HepG2 (cell line): ENCODE results near the gene S1PR5.

Experiments used
- ARHGAP35 ChIP-seq: sonication (generic); formaldehyde crosslinking; IDR thresholded peaks from 2 replicates; pipeline ENCODE4 v1.9.0; 2022; ENCODE audit warnings: mild to moderate bottlenecking, inconsistent platforms, moderate library complexity, missing genetic modification reagents, borderline replicate concordance
- RXRA ChIP-seq: sonication (generic); formaldehyde crosslinking; IDR thresholded peaks from 2 replicates; pipeline ENCODE4 v1.5.1; 2020; ENCODE audit warnings: missing genetic modification reagents
- TRIM24 ChIP-seq: sonication (generic); formaldehyde crosslinking; IDR thresholded peaks from 2 replicates; pipeline ENCODE4 v1.8.0; 2022; ENCODE audit warnings: mild to moderate bottlenecking, missing genetic modification reagents
- YEATS4 ChIP-seq: sonication (generic); formaldehyde crosslinking; IDR thresholded peaks from 2 replicates; pipeline ENCODE4 v1.4.0; 2020; ENCODE audit warnings: missing genetic modification reagents, borderline replicate concordance
- YY1 ChIP-seq: IDR thresholded peaks from 2 replicates; pipeline ENCODE4 v1.6.1; 2011; ENCODE audit warnings: low read length, low read depth, moderate library complexity, mild to moderate bottlenecking; ENCODE audit not compliant: insufficient read depth, insufficient replicate concordance
- ZNF232 ChIP-seq: sonication (generic); formaldehyde crosslinking; IDR thresholded peaks from 2 replicates; pipeline ENCODE4 v1.4.0; 2020; ENCODE audit warnings: missing genetic modification reagents, borderline replicate concordance
- ZSCAN29 ChIP-seq: sonication (generic); formaldehyde crosslinking; conservative IDR thresholded peaks from 2 replicates; pipeline ENCODE4 v1.4.0; 2020; ENCODE audit warnings: mild to moderate bottlenecking, missing genetic modification reagents
- TF ChIP-seq, protein P1 (sequence below): sonication (generic); formaldehyde crosslinking; IDR thresholded peaks from 2 replicates; pipeline ENCODE4 v1.9.0; 2021; ENCODE audit warnings: mild to moderate bottlenecking, missing genetic modification reagents
- TF ChIP-seq, protein P2 (sequence below): sonication (generic); formaldehyde crosslinking; IDR thresholded peaks from 2 replicates; pipeline ENCODE4 v1.5.0; 2020; ENCODE audit warnings: mild to moderate bottlenecking, missing genetic modification reagents, moderate library complexity

DNA sequence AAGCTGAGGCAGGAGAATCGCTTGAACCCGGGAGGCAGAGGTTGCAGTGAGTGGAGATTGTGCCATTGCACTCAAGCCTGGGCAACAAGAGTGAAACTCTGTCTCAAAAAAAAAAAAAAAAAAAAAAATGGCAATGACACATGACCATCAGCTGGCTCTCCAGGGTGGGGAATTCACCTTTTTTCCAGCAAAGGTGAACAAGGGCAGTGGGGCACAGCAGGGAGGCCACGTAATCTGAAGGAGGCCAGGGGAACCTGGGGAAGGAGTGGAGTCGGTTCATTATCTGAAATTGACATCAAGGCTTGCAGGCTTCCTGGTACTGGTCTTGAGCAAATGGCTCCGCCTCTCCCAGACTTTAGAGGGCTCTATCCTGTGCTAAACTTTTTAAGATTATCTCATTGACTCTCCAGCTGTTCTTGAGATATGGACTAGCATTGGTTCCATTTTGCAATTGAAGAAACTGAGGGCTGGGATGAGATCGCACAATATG lies 42.2 kb downstream of the S1PR5 start:
- TF ChIP-seq ZNF232 (CRISPR knock-in tag) (no peak), ZSCAN29 (CRISPR knock-in tag) (no peak), YY1 (no peak), TRIM24 (CRISPR knock-in tag) (no peak), RXRA (CRISPR knock-in tag) (no peak), YEATS4 (CRISPR knock-in tag) (no peak), ARHGAP35 (CRISPR knock-in tag) (no peak)
- TF ChIP-seq, protein P1, sequence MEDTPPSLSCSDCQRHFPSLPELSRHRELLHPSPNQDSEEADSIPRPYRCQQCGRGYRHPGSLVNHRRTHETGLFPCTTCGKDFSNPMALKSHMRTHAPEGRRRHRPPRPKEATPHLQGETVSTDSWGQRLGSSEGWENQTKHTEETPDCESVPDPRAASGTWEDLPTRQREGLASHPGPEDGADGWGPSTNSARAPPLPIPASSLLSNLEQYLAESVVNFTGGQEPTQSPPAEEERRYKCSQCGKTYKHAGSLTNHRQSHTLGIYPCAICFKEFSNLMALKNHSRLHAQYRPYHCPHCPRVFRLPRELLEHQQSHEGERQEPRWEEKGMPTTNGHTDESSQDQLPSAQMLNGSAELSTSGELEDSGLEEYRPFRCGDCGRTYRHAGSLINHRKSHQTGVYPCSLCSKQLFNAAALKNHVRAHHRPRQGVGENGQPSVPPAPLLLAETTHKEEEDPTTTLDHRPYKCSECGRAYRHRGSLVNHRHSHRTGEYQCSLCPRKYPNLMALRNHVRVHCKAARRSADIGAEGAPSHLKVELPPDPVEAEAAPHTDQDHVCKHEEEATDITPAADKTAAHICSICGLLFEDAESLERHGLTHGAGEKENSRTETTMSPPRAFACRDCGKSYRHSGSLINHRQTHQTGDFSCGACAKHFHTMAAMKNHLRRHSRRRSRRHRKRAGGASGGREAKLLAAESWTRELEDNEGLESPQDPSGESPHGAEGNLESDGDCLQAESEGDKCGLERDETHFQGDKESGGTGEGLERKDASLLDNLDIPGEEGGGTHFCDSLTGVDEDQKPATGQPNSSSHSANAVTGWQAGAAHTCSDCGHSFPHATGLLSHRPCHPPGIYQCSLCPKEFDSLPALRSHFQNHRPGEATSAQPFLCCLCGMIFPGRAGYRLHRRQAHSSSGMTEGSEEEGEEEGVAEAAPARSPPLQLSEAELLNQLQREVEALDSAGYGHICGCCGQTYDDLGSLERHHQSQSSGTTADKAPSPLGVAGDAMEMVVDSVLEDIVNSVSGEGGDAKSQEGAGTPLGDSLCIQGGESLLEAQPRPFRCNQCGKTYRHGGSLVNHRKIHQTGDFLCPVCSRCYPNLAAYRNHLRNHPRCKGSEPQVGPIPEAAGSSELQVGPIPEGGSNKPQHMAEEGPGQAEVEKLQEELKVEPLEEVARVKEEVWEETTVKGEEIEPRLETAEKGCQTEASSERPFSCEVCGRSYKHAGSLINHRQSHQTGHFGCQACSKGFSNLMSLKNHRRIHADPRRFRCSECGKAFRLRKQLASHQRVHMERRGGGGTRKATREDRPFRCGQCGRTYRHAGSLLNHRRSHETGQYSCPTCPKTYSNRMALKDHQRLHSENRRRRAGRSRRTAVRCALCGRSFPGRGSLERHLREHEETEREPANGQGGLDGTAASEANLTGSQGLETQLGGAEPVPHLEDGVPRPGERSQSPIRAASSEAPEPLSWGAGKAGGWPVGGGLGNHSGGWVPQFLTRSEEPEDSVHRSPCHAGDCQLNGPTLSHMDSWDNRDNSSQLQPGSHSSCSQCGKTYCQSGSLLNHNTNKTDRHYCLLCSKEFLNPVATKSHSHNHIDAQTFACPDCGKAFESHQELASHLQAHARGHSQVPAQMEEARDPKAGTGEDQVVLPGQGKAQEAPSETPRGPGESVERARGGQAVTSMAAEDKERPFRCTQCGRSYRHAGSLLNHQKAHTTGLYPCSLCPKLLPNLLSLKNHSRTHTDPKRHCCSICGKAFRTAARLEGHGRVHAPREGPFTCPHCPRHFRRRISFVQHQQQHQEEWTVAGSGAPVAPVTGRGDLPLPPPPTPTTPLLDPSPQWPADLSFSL (CRISPR knock-in tag): no peak
- TF ChIP-seq, protein P2, sequence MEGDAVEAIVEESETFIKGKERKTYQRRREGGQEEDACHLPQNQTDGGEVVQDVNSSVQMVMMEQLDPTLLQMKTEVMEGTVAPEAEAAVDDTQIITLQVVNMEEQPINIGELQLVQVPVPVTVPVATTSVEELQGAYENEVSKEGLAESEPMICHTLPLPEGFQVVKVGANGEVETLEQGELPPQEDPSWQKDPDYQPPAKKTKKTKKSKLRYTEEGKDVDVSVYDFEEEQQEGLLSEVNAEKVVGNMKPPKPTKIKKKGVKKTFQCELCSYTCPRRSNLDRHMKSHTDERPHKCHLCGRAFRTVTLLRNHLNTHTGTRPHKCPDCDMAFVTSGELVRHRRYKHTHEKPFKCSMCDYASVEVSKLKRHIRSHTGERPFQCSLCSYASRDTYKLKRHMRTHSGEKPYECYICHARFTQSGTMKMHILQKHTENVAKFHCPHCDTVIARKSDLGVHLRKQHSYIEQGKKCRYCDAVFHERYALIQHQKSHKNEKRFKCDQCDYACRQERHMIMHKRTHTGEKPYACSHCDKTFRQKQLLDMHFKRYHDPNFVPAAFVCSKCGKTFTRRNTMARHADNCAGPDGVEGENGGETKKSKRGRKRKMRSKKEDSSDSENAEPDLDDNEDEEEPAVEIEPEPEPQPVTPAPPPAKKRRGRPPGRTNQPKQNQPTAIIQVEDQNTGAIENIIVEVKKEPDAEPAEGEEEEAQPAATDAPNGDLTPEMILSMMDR: no peak
